SU-DHL-6 (cell line): ENCODE measurements around the gene LENEP.
"Not testable (repeated sequence)": the region's sequence is repeated elsewhere in the genome, so short reads cannot be mapped to it uniquely, and the experiment has no call there.

Experiments used
- CTCF ChIP-seq: fragments of 200-600 bp; sonication (generic); IDR thresholded peaks from one replicate; pipeline ENCODE4 v1.5.1; 2017; ENCODE audit warnings: antibody characterized with exemption, mild to moderate bottlenecking, low read length, moderate library complexity; ENCODE audit not compliant: insufficient read depth, poor library complexity, severe bottlenecking
- EZH2phosphoT487 ChIP-seq: fragments of 200-600 bp; sonication (generic), shearing (Covaris generic); conservative IDR thresholded peaks from 2 replicates; pipeline ENCODE4 v1.6.1; 2018; ENCODE audit warnings: mild to moderate bottlenecking, antibody characterized with exemption, low read length, moderate library complexity, mixed read lengths

- not testable (repeated sequence) for TF ChIP-seq EZH2phosphoT487, CTCF
Measured at GRCh38 chr1:154995301-154995983, 2.1 kb downstream of the LENEP start.
